Measurements from ENCODE around the gene NDUFS6.

DNA sequence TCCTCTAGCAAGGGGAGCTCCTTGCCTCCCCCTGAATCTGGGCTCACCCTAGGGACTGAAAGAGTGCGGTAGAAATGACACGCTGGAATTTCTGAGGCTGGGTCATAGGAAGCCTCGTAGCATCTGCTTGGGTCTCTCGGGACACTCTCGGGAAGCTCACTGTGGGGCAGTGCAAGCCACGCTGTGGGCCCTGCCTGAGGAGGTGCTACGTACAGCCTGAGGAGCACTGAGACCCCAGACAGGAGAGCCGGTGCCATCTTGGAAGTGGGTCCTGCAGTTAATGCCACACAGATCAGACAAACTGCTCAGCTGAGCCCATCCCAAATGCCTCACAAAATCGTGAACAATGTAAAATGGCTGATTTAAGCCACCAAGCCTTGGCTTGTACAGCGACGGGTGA, 3.4 kb upstream of the NDUFS6 start:
- TF ChIP-seq, protein P1, sequence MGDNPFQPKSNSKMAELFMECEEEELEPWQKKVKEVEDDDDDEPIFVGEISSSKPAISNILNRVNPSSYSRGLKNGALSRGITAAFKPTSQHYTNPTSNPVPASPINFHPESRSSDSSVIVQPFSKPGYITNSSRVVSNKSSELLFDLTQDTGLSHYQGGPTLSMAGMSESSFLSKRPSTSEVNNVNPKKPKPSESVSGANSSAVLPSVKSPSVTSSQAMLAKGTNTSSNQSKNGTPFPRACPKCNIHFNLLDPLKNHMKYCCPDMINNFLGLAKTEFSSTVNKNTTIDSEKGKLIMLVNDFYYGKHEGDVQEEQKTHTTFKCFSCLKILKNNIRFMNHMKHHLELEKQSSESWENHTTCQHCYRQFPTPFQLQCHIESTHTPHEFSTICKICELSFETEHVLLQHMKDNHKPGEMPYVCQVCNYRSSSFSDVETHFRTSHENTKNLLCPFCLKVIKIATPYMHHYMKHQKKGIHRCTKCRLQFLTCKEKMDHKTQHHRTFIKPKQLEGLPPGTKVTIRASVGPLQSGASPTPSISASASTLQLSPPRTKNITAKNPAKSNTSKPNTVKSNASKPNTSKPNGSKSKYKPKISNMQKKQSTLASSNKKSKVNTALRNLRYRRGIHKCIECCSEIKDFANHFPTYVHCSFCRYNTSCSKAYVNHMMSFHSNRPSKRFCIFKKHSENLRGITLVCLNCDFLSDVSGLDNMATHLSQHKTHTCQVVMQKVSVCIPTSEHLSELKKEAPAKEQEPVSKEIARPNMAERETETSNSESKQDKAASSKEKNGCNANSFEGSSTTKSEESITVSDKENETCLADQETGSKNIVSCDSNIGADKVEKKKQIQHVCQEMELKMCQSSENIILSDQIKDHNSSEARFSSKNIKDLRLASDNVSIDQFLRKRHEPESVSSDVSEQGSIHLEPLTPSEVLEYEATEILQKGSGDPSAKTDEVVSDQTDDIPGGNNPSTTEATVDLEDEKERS (tag by site-specific recombination; IDR thresholded peaks at IDR 0.05) = no peak
- TF ChIP-seq ZNF785 (tag by site-specific recombination; IDR thresholded peaks at IDR 0.05) (no peak), ZNF274 (IDR thresholded peaks at IDR 0.05; ENCODE audit: low read length) (no peak), ZNF274 (tag by site-specific recombination; IDR thresholded peaks at IDR 0.05; ENCODE audit: borderline replicate concordance) (no peak), BCL11A (tag by site-specific recombination; IDR thresholded peaks at IDR 0.05; ENCODE audit: low read depth) (no peak), SP2 (tag by site-specific recombination; IDR thresholded peaks at IDR 0.05) (no peak), TCF7L2 (IDR thresholded peaks at IDR 0.05; ENCODE audit: borderline replicate concordance, low read depth, low read length) (no peak), ZNF311 (tag by site-specific recombination; IDR thresholded peaks at IDR 0.05; ENCODE audit: borderline replicate concordance) (no peak), ZNF10 (tag by site-specific recombination; IDR thresholded peaks at IDR 0.05) (no peak), ZNF580 (tag by site-specific recombination; IDR thresholded peaks at IDR 0.05) (no peak), ZNF639 (tag by site-specific recombination; IDR thresholded peaks at IDR 0.05) (no peak), ZBTB1 (tag by site-specific recombination; IDR thresholded peaks at IDR 0.05) (no peak), ZNF645 (tag by site-specific recombination; IDR thresholded peaks at IDR 0.05) (no peak)
- TF ChIP-seq, protein P2, sequence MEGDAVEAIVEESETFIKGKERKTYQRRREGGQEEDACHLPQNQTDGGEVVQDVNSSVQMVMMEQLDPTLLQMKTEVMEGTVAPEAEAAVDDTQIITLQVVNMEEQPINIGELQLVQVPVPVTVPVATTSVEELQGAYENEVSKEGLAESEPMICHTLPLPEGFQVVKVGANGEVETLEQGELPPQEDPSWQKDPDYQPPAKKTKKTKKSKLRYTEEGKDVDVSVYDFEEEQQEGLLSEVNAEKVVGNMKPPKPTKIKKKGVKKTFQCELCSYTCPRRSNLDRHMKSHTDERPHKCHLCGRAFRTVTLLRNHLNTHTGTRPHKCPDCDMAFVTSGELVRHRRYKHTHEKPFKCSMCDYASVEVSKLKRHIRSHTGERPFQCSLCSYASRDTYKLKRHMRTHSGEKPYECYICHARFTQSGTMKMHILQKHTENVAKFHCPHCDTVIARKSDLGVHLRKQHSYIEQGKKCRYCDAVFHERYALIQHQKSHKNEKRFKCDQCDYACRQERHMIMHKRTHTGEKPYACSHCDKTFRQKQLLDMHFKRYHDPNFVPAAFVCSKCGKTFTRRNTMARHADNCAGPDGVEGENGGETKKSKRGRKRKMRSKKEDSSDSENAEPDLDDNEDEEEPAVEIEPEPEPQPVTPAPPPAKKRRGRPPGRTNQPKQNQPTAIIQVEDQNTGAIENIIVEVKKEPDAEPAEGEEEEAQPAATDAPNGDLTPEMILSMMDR (tag by site-specific recombination; IDR thresholded peaks at IDR 0.05) = no peak
- TF ChIP-seq, protein P3, sequence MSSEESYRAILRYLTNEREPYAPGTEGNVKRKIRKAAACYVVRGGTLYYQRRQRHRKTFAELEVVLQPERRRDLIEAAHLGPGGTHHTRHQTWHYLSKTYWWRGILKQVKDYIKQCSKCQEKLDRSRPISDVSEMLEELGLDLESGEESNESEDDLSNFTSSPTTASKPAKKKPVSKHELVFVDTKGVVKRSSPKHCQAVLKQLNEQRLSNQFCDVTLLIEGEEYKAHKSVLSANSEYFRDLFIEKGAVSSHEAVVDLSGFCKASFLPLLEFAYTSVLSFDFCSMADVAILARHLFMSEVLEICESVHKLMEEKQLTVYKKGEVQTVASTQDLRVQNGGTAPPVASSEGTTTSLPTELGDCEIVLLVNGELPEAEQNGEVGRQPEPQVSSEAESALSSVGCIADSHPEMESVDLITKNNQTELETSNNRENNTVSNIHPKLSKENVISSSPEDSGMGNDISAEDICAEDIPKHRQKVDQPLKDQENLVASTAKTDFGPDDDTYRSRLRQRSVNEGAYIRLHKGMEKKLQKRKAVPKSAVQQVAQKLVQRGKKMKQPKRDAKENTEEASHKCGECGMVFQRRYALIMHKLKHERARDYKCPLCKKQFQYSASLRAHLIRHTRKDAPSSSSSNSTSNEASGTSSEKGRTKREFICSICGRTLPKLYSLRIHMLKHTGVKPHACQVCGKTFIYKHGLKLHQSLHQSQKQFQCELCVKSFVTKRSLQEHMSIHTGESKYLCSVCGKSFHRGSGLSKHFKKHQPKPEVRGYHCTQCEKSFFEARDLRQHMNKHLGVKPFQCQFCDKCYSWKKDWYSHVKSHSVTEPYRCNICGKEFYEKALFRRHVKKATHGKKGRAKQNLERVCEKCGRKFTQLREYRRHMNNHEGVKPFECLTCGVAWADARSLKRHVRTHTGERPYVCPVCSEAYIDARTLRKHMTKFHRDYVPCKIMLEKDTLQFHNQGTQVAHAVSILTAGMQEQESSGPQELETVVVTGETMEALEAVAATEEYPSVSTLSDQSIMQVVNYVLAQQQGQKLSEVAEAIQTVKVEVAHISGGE (tag by site-specific recombination; conservative IDR thresholded peaks at IDR 0.05; ENCODE audit: low read depth) = no peak
